HG03108 (cell line): ENCODE results near the gene CEP63.

Experiments
- ATAC-seq: cut with Tn5 transposase; IDR thresholded peaks from one replicate; pipeline ENCODE4 v1.9.1; 2021; ENCODE audit warnings: moderate library complexity; ENCODE audit not compliant: unreplicated experiment

The CEP63 gene

DNA sequence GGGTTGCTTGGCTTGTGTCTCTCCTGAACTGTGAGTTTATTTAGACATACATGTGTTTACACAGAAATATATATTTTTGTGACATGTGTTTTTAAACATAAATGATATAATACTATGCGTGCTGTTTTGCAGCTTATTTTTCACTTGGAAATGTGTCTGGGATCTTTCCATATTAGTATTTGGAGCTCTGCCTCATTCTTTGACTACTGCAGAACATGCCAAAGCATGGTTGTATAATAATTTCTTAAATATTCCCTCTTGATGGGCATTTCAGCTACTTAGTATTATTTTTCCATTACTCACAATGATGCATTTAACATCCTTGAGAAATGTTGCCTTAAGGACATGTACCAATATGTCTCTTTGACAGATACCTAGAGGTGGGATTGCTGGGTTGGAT lies 19.5 kb upstream of the CEP63 start:
- ATAC-seq = no peak

DNA sequence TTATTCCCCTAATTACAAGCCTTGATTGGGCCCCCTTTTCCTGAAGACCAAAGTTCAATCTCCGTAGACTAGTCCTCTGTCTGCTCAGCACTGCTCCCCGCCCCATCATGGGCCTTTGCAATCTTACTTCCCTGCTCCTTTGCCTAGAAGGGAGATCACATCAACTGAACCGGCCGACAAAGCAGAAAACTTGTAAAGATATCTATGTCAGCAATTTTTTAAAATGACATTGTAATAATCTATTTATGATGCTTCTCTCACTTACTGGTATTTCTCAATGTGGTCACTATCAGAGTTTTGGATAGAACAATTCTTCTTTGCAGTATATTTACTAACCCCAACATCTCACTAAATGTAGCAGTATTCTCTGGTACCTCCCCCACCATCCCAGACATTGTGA lies 17.3 kb upstream of the CEP63 start:
- no peak for ATAC-seq

DNA sequence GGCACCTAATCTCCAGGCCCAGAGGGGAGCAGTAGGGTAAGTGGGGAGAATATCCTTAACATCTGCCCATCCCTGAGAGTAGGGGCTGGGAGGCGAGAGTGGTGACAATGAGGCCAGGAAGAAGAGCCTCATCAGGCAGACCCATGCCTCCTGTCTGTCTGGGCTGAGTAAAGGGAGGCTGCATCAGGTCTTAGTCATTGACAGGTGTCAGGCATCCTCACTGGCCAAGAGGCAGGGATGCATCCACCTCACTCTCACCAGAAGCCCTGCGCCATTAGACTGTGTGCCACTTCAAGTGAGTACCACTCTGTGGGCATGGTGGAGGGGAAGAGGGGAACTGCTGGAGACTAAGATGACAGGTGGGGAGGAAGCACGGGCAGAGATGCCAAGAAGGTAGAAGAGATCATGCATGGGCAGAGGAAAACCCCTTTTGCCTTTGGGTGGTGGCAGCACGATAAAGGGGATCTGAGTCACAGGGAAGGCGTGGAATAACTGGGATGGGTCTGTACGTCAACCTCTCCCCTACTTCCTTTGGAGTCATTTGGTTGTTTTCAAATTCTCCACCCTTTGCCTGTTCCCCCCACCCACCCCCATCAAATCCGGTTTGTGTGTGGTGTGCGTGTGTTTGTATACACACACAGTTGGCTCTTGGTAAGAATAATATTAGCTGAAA lies 14.2 kb upstream of the CEP63 start:
- no peak for ATAC-seq

DNA sequence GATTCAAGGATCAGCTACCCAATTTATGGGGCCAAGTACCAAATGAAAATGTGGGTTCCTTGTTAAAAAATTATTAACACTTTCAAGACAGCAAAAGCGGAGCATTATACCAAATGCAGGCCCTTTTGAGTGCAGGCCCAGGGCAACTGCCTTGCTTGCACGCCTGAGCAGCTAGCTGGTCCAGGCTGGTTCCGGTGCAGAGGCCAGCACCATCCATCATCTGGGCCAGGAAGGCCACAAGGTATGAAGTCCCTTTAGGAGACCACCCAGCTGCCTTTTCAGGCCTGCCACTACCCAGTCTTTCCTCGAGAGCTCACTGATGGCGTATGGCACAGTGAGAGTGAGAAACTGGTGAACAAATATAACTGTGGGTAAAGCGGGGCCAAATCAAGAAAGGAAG lies 13.0 kb upstream of the CEP63 start:
- ATAC-seq = no peak

DNA sequence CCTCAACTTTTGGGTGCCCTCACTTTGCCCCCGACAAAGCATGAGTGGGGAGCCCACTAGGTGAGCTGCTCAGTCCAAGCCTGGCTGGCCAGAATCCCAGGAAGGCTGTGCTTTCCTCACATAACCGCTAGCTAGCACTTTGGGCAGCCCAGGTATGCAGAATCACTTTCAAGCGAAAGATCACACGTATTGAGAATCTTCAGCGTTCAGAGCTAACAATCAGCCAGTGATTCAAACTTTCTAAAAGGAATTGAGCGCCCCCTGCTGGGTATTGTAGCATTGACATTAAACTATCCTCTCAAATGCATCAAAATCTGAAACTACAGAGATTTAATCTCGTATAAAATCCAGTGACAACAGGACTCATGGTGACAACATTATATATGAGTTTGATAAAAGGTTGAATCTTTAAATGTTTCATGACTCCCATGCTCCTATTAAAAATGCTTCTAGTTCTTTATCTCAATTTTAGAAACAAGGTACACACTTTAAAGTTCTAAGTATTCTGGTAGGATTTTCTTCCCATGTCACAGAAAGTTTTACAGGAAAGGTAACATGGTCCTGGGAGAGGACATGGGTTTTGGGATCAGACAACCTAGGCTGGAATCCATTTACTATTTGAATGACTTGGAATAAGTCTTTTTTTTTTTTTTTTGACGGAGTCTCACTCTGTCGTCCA lies 11.8 kb upstream of the CEP63 start:
- no peak for ATAC-seq

DNA sequence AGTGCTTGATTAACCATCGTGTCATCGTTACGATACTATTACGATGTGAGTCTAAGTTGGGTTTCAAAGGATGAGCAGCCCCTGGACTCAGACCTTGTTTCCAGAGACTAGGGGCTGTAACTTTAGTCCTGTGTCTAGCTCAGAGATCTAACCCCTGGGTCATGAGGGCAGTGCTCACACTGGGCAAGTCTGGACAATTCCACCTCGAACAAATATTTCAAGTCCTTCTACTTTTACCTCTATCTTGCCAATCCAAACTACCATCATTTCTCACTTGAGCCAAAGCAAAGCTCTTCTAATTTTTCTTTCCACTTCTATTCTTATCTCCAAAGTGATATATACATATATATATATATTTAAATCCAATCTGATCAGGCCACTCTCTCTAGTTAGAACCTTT lies 10.9 kb upstream of the CEP63 start:
- ATAC-seq = no peak

DNA sequence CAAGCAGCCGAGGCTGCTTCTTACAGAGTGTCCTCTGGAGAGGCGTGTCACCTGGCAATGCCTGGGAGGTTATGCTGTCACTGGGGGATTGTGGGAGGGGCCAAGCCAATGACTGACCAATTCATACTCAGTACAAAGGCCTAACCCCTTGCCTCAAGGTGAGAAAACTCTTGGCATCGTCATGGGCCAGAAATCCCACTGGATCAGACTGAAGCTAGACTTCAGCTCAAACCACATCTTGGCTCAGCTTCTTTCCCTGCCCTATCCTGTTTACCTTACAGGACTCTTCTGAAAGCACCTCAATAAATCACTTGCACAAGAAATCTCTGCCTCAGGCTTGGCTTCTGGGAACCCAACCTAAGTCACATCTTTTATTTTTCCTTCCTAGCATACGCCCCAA lies 9.6 kb upstream of the CEP63 start:
- ATAC-seq = no peak

DNA sequence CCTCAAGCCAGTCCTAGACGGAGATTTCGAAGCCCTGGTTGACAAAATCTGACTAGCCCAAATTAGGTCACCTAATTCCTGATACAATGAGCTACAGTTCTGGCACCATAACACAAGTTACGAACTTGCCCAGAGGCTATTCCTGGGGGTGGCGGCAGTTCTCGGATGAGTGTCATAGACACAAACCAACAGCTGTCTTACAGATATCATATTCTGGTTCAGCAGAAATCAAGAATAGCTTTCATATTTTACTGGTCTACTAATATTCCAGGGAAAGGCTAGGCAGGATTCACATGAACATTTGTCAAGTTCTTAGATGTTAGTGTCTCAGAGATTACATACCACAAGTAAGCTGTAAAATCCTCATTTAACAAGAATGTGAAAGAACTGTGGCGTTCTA lies 8.9 kb upstream of the CEP63 start:
- no peak for ATAC-seq

DNA sequence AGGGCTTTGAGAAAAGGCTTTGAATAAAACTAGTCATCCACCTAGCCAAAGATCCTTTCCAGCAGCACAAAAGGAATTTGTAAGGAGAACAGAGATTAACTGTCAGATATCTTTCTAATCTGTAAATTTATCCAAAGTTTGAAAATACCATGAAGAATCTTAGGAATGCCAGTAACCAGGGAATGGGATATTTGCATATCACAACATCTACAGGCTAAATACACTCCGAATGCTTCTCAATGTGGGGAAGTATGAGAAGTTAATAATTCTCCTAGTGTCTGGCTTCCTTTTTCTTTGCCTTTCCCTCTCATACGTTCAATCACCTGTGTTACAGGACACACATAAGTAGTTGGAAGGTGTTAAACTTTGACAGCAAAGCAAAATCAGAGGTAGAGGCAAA lies 7.9 kb upstream of the CEP63 start:
- no peak for ATAC-seq

DNA sequence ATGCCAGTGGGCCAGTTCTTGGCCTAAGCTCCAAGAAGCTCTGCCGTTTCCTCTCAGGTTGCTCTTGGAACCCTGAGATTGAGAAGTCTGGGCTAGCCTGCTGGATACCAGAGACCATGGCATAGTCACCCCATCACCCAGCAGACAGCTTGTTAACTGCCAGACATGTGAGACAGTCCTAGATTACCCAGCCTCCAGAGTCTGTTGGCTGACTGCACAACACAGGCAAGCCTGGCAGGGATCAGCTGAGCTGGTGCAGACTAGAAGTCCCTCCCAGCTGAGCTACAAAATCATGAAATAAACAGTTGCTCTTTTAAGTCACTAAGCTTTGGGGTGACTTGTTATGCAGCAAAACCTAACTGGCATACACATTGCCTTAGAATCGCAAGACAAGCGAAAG lies 5.3 kb upstream of the CEP63 start:
- ATAC-seq = no peak

DNA sequence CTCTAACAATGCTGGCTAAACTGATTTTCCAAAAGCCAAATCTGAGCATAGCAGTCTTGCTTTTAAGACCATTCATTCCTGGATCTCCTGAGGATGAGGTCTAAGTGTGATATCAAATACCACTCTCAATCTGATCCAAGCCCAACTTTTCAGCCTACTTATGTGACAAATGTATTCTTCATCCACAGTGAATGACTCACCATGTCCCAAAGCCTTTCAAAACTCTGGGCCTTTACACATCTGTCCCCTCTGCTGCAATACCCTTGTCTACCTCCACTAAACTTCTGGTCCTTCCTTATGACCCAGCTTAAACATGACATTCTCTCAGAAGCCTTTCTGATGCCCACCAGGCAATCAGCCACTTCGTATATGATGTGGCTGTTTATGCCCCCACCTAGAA lies 4.7 kb upstream of the CEP63 start:
- ATAC-seq = no peak

DNA sequence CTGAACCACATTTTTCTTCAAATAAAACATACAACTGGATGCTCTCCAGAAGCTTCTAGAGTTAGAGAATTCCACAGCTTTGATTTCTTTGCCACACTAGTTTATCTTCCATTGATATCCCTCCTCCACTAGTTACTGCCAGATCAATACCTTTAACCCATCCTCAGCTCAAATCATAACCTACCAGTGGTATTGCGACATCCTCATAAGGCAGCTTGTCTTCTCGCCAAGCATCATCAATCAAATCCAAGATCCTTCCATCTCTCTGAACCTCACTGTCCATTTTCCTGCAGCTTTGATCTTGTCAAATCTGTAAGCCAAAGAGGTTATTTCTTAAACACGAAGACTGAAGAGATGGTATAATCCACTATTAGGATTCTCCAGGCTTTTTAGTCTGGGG lies 3.2 kb upstream of the CEP63 start:
- no peak for ATAC-seq

DNA sequence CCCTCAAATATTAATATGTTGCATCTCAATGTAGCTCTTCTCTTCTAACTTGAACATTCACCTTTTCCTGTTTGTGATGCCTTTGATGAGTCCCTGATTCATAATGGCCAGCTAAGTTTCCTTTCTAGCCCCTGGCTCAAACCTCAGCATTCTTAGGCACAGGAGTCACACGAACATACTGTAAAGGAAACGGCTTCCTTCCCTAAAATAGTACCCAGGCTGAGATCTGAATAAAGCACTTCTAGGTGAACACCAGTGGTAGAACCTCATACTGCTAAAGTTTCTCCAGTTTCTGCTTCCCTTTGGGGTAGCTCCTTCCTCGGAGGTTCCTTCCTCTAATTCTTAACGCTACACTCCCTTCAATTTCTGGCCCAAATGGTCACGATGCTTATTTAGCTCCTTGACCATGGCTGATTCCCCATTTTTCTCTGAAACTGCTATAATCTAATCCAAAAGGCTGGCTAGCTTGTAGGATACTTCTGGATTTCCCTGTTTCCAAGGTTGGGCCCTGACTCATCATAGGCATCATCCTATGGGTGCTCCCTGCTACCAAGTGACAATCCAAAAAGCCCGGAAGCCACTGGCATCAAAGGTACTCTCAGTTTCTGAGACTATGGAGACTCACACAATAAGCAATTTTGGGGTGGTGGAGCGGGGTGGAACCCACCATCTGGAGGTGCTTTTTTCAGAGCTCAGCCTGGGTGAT lies 2.5 kb upstream of the CEP63 start:
- no peak for ATAC-seq

DNA sequence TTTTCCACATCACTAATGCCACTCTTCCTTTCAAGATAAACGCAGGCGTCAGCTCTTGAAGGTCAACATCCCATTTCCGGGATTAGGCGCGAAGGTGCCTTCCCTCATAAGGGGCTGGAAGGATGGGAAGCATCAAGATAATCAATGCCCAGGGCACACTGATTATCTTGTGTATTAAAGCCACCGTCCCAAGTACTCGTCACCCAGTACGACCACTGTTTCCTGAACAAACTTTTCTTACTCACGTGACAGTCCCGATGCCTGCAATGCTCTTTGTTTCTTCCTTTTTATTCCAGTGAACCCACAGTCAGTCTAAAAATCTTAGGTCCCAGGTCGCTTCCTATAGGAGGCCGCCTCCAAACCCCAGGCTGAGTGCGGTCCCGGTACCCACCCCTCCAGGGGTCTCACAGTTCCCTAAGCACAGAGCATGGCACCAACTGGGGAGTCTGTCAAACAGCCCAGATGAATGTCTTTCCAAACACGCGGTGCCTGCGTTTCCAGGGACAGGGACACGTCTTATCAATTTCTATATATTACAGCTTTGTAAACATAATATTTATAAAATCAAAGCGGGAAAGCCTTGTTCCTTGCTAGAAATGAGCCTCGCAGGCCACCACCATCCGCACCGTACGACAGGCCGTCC lies 661 bp upstream of the CEP63 start:
- ATAC-seq = peak; percentile 3

DNA sequence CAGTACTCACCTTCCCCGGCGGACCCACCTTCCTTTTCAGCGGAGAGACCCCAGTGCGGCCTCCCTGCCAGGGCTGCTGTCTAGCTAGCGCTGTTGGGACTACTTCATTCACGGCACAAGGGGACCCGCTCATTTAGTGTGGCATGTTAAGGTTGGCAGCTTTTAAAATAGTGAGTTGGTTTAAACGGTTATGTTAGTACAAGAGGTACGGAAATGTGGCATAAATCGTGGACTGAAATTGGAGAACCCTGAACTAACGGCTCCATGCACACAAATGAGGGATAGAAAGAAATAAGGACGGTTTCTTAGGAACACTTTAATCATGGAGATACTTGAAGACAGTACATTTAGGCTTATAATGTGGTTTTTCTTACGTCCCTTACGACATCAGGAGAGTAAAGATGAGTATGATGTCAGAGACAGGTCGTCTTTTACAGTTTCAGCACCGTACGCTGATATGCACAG lies 752 bp downstream of the CEP63 start:
- ATAC-seq = no peak

DNA sequence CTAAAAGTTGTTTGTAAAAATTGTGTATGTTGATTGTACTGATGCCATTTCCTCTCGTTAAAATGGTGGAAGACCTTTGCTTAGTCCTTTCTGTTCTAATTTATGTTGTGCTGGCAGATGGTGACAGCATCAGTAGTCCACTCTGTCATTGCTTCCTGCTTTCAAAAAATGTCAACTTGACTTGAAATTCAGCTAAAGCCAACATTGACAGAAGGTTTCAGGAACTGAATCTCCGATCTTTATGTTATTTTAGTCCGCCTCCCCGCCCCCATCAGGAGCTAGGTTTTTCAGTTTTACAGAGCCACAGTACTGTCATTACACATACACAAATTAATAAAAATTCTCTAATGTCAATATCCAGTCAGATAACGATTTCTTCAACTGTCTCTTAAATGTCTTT lies 1.5 kb downstream of the CEP63 start:
- no peak for ATAC-seq

DNA sequence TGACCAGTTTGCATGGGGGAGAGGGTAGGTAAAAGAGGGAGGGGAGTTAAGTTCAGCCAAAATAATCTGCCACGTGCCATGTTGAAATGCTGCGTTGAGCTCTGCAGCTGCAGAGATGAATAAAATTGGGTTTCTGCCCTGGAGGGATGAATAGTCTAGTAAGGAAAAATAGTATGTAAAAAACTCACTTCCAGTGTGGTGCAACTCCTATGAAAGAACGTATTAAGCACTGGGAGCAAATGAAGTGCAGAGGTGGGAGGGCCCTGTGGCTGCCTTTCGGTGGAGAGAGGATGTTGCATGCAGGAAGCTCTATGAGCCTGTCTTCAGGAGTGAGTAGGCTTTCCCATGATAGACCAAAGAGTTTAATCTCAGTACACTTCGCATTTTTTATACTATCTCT lies 8.6 kb downstream of the CEP63 start:
- ATAC-seq = no peak

DNA sequence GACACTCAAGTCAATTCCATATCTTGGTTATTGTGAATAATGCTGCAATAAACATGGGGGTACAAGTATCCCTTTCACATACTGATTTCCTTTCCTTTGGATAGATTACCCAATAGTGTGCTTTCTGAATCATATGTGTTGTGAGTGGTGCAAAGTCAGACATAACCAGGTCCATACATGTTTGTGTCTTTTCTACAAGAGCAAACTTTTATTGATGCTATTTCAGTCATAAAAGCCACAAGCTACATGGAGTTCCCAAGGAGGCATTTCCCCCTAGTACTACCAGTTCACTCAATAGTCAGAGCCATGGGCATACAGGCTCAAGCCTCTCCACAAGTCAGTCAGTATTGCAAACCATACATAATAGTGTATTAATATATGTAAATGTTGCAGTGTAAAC lies 10.1 kb downstream of the CEP63 start:
- ATAC-seq = no peak

DNA sequence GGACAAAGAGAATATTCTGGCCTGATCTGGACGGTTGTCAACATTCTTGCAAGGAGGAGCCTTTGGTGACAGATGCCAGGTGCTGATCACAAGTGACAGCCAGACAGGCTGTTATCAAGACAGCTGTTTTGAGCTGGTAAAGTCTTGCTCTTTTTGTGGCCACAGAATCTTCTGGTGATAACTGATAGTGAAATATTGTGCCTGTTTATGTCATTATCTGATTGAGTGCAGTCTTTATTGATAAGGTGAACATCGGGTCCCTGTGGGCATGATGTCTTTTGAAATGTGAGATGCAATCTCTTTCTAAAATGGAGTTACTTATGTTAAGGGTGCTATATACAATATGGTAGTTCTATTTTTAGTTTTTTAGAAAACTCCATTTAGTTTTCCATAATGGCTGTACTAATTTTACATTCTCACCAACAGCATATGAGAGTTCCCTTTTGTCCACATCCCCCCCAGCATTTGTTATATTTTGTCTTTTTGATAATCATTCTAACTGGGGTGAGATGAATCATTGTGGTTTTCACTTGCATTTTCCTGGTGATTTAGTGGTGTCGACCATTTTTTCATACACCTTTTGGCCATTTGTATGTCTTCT lies 10.7 kb downstream of the CEP63 start:
- no peak for ATAC-seq

DNA sequence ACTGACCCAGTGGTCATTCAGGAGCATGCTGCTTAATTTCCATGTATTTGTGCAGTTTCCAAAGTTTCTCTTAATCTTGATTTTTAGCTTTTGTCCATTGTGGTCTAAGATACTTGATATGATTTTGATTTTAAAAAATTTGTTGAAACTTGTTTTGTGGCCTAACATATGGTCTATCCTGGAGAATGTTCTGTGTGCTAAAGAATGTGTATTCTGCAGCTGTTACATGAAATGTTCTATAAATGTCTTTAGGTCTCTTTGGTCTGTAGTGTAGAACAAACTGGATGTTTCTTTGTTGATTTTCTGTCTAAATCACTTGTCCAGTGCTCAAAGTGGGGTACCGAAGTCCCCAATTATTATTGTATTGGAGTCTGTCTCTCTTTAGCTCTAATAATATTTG lies 17.4 kb downstream of the CEP63 start:
- no peak for ATAC-seq

DNA sequence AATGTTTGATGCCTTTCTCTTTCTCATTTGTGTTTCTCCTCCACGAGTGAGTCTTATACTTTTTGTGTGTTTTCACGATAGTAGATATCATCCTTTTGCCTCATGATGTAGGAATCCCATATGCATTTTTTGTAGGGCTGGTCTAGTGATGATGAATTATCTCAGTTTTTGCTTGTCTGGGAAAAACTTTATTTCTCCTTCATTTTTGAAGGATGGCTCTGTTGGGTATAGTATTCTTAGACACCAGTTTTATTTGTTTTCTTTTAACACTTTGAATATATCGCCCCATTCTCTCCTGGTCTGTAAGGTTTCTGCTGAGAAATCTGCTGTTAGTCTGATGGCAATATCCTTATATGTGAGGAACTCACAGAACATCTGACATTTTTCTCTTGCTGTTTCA lies 18.3 kb downstream of the CEP63 start:
- ATAC-seq = no peak
